ENCODE results near the gene AATF. TPM values are rescaled to one million over a fixed set of nuclear protein-coding genes. Genes with fewer than 3 reads are reported as not detected.

The AATF gene
- total RNA-seq, 3 donors from 2014 or later = 34.4 to 47.2 (median 40.0) TPM

DNA sequence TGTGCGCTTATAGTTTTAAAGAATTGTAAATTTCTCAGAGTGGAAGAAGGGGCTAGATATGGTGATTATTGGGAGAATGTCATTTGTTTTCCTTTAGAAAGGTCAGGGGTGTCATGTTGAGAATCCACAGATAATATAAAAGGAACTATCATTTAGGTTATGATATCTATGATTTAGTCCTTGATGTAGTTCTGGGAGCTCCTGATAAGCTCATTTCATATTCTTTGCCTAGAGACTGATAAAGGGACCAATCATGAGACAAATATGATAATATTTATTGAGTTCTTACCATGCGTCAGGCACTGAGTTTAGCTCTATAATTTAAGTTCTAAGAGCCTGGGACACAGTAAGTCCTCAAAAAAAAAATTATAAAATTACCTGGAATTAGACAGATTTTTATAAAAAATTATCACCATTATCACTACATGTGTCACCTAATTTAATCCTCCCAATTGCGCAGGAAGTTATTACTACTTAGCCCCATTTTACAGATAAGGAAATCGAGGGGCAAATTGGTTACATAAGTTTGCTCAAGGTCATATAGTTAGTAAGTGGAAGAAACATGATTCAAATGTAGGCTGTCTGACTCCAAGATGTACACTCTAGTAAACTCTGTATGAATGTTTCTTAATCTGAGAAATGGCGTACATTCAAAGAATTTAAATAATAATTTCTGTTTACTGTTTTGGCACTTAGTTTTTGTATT lies 2.5 kb downstream of the AATF start:
- DNase-seq (ENCODE audit: low spot score in 2 of 2) = no peak
- Histone ChIP-seq H3K4me1 (peaks cover 0 to 6% of the 10 kb centered on the region in 2 donors), H3K27ac (no peak overlapping the region), H3K9me3 (no peaks in the 10 kb centered on the region), H3K4me3 (no peak overlapping the region), H3K27me3 (peaks cover 7 to 15% of the 10 kb centered on the region in 2 donors), H3K36me3 (no peaks in the 10 kb centered on the region)
- intact Hi-C loops (cut with DNase I; ENCODE audit: low total_unique reads) = no loop called here
- TF ChIP-seq POLR2A (IDR thresholded peaks at IDR 0.05) (no peak), CTCF (IDR thresholded peaks at IDR 0.05) (no peak), POLR2AphosphoS5 (IDR thresholded peaks at IDR 0.05) (no peak)

DNA sequence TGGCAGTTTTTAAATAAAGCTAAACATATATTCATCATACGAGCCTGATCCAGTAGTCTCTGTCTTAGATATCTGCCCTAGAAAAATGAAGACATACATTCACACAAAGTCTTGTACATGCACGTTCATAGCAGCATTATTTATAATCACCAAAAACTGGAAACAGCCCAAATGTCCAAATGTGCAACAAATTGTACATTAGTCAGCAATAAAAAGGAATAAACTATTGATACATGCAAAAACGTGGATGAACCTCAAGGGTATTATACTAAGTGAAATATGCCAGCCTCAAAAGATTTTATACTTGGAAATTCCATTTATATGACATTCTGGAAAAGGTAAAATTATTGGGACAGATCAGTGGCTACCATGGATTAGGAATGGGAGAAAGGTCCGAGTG lies 22.8 kb downstream of the AATF start:
- no peak overlapping the region for H3K27ac ChIP-seq
- TF ChIP-seq CTCF (IDR thresholded peaks at IDR 0.05) = no peak
- TF ChIP-seq POLR2A (IDR thresholded peaks at IDR 0.05) = no peak
- TF ChIP-seq POLR2AphosphoS5 (IDR thresholded peaks at IDR 0.05) = no peak
- H3K27me3 ChIP-seq = no peaks in the 10 kb centered on the region
- H3K9me3 ChIP-seq = no peaks in the 10 kb centered on the region
- no peak overlapping the region for H3K4me3 ChIP-seq
- DNase-seq (ENCODE audit: low spot score in 2 of 2) = no peak
- intact Hi-C loops (cut with DNase I; ENCODE audit: low total_unique reads) = no loop called here
- H3K4me1 ChIP-seq = no peaks in the 10 kb centered on the region
- no peaks in the 10 kb centered on the region for H3K36me3 ChIP-seq

- intact Hi-C loops (cut with DNase I; ENCODE audit: low total_unique reads) = no loop called here
- DNase-seq (ENCODE audit: low spot score in 2 of 2) = no peak
- Histone ChIP-seq H3K36me3 (no peaks in the 10 kb centered on the region), H3K4me3 (no peak overlapping the region), H3K4me1 (no peaks in the 10 kb centered on the region), H3K27ac (no peak overlapping the region), H3K9me3 (no peaks in the 10 kb centered on the region), H3K27me3 (no peaks in the 10 kb centered on the region)
- TF ChIP-seq POLR2AphosphoS5 (IDR thresholded peaks at IDR 0.05) = no peak
- no peak for TF ChIP-seq CTCF (IDR thresholded peaks at IDR 0.05)
- TF ChIP-seq POLR2A (IDR thresholded peaks at IDR 0.05) = no peak
Measured at GRCh38 chr17:36972186-36972700, 23.5 kb downstream of the AATF start.

DNA sequence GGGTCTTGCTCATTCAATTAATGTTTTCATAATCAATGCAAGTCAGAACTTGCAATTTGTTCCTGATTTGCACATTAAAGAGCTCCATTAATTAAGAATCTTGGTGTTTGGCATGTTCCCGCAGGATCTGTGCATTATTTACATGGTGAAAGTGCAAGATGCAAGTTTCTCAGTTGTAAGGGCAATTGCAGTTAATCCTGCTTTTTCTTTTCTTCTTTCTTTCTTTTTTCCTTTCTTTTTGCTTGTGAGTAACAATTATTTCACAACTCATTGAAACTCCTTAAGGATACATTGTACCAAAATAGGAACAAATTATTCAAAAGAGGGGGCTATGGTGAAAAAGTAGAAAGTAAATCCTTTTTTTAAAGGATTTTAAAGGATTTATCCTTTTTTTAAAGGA lies 24.2 kb downstream of the AATF start:
- TF ChIP-seq POLR2A (IDR thresholded peaks at IDR 0.05) (no peak), CTCF (IDR thresholded peaks at IDR 0.05) (no peak), POLR2AphosphoS5 (IDR thresholded peaks at IDR 0.05) (no peak)
- no peaks in the 10 kb centered on the region for H3K36me3 ChIP-seq
- intact Hi-C loops (cut with DNase I; ENCODE audit: low total_unique reads) = no loop called here

GRCh38 chr17:36975922-36976515 lies 27.3 kb downstream of the AATF start:
- Histone ChIP-seq H3K9me3 (no peaks in the 10 kb centered on the region), H3K27me3 (no peaks in the 10 kb centered on the region), H3K4me1 (peaks cover 0 to 10% of the 10 kb centered on the region in 2 donors), H3K27ac (no peak overlapping the region), H3K36me3 (no peaks in the 10 kb centered on the region), H3K4me3 (no peak overlapping the region)
- no peak for TF ChIP-seq POLR2A (IDR thresholded peaks at IDR 0.05)
- TF ChIP-seq CTCF (IDR thresholded peaks at IDR 0.05) = no peak
- no peak for TF ChIP-seq POLR2AphosphoS5 (IDR thresholded peaks at IDR 0.05)
- no peak for DNase-seq (ENCODE audit: low spot score in 2 of 2)
- intact Hi-C loops (cut with DNase I; ENCODE audit: low total_unique reads) = no loop called here

More for the DNA sequence above, 24.2 kb downstream of the AATF start:
- Histone ChIP-seq H3K4me3 (no peak overlapping the region), H3K4me1 (no peaks in the 10 kb centered on the region), H3K27ac (no peak overlapping the region), H3K9me3 (no peaks in the 10 kb centered on the region), H3K27me3 (no peaks in the 10 kb centered on the region)
- DNase-seq (ENCODE audit: low spot score in 2 of 2) = no peak

All from breast epithelium (tissue), 4 donors.